HEK293 (cell line): ENCODE data around the gene SLC22A4.

Source experiments
- CTCF ChIA-PET: fragments of 350-600 bp; formaldehyde crosslinking; extraction: SDS; loops from one replicate; lab custom pipeline; 2021; ENCODE audit warnings: antibody characterized with exemption; lab: Yijun Ruan, JAX
- POLR2A ChIA-PET: fragments of 300-600 bp; formaldehyde crosslinking; extraction: SDS; loops from one replicate; lab custom pipeline; 2020; ENCODE audit warnings: antibody characterized with exemption, inconsistent platforms; lab: Yijun Ruan, JAX
- H3K27ac ChIP-seq: fragments of 200-500 bp; sonication (Bioruptor generic); 2 replicates; pipeline ENCODE4 v1.5.1; 2014; ENCODE audit warnings: low read depth, low read length, control low read depth, inconsistent platforms; ENCODE audit errors: extremely low read depth
- H3K36me3 ChIP-seq, 2 experiments: fragments of 200-500 bp in 1 of 2; sonication (Bioruptor generic) in 1 of 2; 1 replicate in 1 of 2; 2 replicates in 1 of 2; pipeline ENCODE4 v1.5.1; 2014 to 2017; ENCODE audit warnings: inconsistent platforms in 2 of 2, low read length in 2 of 2; ENCODE audit not compliant: control insufficient read depth in 2 of 2, insufficient read depth in 1 of 2
- H3K4me1 ChIP-seq: fragments of 200-500 bp; sonication (Bioruptor generic); 2 replicates; pipeline ENCODE4 v1.5.1; 2014; ENCODE audit warnings: mild to moderate bottlenecking, low read length, inconsistent platforms; ENCODE audit not compliant: control insufficient read depth, insufficient read depth
- H3K4me3 ChIP-seq: 2 replicates; pipeline ENCODE4 v1.5.1; 2011; ENCODE audit warnings: low read depth, mild to moderate bottlenecking, control low read depth, low read length, moderate library complexity
- H3K9me3 ChIP-seq: fragments of 200-500 bp; sonication (Bioruptor generic); 2 replicates; pipeline ENCODE4 v1.5.1; 2014; ENCODE audit warnings: low read depth, low read length, inconsistent platforms; ENCODE audit not compliant: control insufficient read depth, insufficient read depth
- EGR2 ChIP-seq: fragments of 450-650 bp; formaldehyde crosslinking; IDR thresholded peaks from 2 replicates; pipeline ENCODE4 v1.5.1; 2016; ENCODE audit warnings: low read depth, missing biosample characterization, missing genetic modification characterization
- FEZF1 ChIP-seq: fragments of 450-650 bp; formaldehyde crosslinking; IDR thresholded peaks from 2 replicates; pipeline ENCODE4 v1.5.1; 2016; ENCODE audit warnings: missing biosample characterization, missing genetic modification characterization
- GFI1B ChIP-seq: fragments of 450-650 bp; formaldehyde crosslinking; IDR thresholded peaks from 2 replicates; pipeline ENCODE4 v1.5.1; 2016; ENCODE audit warnings: missing biosample characterization, missing genetic modification characterization
- GLIS1 ChIP-seq: fragments of 450-650 bp; formaldehyde crosslinking; IDR thresholded peaks from 2 replicates; pipeline ENCODE4 v1.5.1; 2016; ENCODE audit warnings: missing biosample characterization, missing genetic modification characterization
- GLIS2 ChIP-seq: fragments of 450-650 bp; formaldehyde crosslinking; IDR thresholded peaks from 2 replicates; pipeline ENCODE4 v1.5.1; 2016; ENCODE audit warnings: missing biosample characterization, missing genetic modification characterization
- KLF9 ChIP-seq: fragments of 450-650 bp; formaldehyde crosslinking; IDR thresholded peaks from 2 replicates; pipeline ENCODE4 v1.5.1; 2016; ENCODE audit warnings: missing biosample characterization, missing genetic modification characterization, low read depth
- PATZ1 ChIP-seq: fragments of 450-650 bp; formaldehyde crosslinking; IDR thresholded peaks from 2 replicates; pipeline ENCODE4 v1.5.1; 2016; ENCODE audit warnings: missing biosample characterization, missing genetic modification characterization
- SP7 ChIP-seq: fragments of 450-650 bp; formaldehyde crosslinking; IDR thresholded peaks from 2 replicates; pipeline ENCODE4 v1.5.1; 2016; ENCODE audit warnings: missing biosample characterization, missing genetic modification characterization
- ZBTB21 ChIP-seq: fragments of 450-650 bp; formaldehyde crosslinking; IDR thresholded peaks from 2 replicates; pipeline ENCODE4 v1.5.1; 2017; ENCODE audit warnings: missing biosample characterization, missing genetic modification characterization
- ZBTB26 ChIP-seq: fragments of 450-650 bp; formaldehyde crosslinking; optimal IDR thresholded peaks from 2 replicates; pipeline ENCODE3; 2016; ENCODE audit warnings: missing biosample characterization, mild to moderate bottlenecking, missing genetic modification characterization
- ZFHX2 ChIP-seq: fragments of 450-650 bp; formaldehyde crosslinking; conservative IDR thresholded peaks from 2 replicates; pipeline ENCODE4 v1.5.1; 2016; ENCODE audit warnings: missing biosample characterization, missing genetic modification characterization
- ZNF157 ChIP-seq: fragments of 450-650 bp; formaldehyde crosslinking; IDR thresholded peaks from 2 replicates; pipeline ENCODE4 v1.5.1; 2016; ENCODE audit warnings: missing biosample characterization, missing genetic modification characterization
- ZNF366 ChIP-seq: fragments of 450-650 bp; formaldehyde crosslinking; conservative IDR thresholded peaks from 2 replicates; pipeline ENCODE4 v1.5.1; 2016; ENCODE audit warnings: missing biosample characterization, missing genetic modification characterization
- ZNF398 ChIP-seq: fragments of 450-650 bp; formaldehyde crosslinking; IDR thresholded peaks from 2 replicates; pipeline ENCODE4 v1.5.1; 2017; ENCODE audit warnings: missing biosample characterization, missing genetic modification characterization
- ZNF510 ChIP-seq: fragments of 450-650 bp; formaldehyde crosslinking; IDR thresholded peaks from 2 replicates; pipeline ENCODE4 v1.5.1; 2018; ENCODE audit warnings: mild to moderate bottlenecking, missing genetic modification characterization, missing biosample characterization; ENCODE audit not compliant: insufficient replicate concordance
- ZNF514 ChIP-seq: fragments of 450-650 bp; formaldehyde crosslinking; IDR thresholded peaks from 2 replicates; pipeline ENCODE4 v1.5.1; 2016; ENCODE audit warnings: missing biosample characterization, missing genetic modification characterization
- ZNF621 ChIP-seq: fragments of 450-650 bp; formaldehyde crosslinking; IDR thresholded peaks from 2 replicates; pipeline ENCODE4 v1.5.1; 2017; ENCODE audit warnings: missing biosample characterization, missing genetic modification characterization
- TF ChIP-seq, protein P1 (sequence below): fragments of 450-650 bp; formaldehyde crosslinking; IDR thresholded peaks from 2 replicates; pipeline ENCODE4 v1.5.1; 2016; ENCODE audit warnings: missing biosample characterization, missing genetic modification characterization

SLC22A4 gene

GRCh38 chr5:132263548-132264261 is 30.5 kb upstream of the SLC22A4 start:
- CTCF ChIA-PET = interaction anchor here (0.7 to 1.7 kb wide), 2 partner anchors 9 to 228 kb away, joined by 4 to 5 read pairs; no protein-coding TSS in a partner anchor
- Histone ChIP-seq H3K36me3 (no peaks in the 10 kb centered on the region), H3K4me3 (no peak overlapping the region), H3K27ac (no peak overlapping the region), H3K4me1 (no peaks in the 10 kb centered on the region; the same call in 1 of the 2 replicates), H3K9me3 (no peaks in the 10 kb centered on the region)
- POLR2A ChIA-PET = interaction anchor here (1.0 kb wide), 1 partner anchor 30 kb away, joined by 3 read pairs; no protein-coding TSS in a partner anchor
- TF ChIP-seq ZNF398 (peak; percentile 66), ZFHX2 (tag by site-specific recombination) (peak; percentile 67), PATZ1 (tag by site-specific recombination) (no peak), EGR2 (tag by site-specific recombination) (peak; percentile 69), GFI1B (tag by site-specific recombination) (no peak), GLIS1 (tag by site-specific recombination) (peak; percentile 22; the same call in 1 of the 2 replicates), GLIS2 (tag by site-specific recombination) (no peak), ZBTB26 (tag by site-specific recombination) (no peak), SP7 (tag by site-specific recombination) (no peak), KLF9 (no peak), ZNF621 (no peak), ZNF366 (tag by site-specific recombination) (peak; percentile 49; the same call in 1 of the 2 replicates), ZNF510 (tag by site-specific recombination) (no peak), ZNF157 (tag by site-specific recombination) (no peak), FEZF1 (no peak), ZBTB21 (tag by site-specific recombination) (no peak), ZNF514 (no peak)
- TF ChIP-seq, protein P1, sequence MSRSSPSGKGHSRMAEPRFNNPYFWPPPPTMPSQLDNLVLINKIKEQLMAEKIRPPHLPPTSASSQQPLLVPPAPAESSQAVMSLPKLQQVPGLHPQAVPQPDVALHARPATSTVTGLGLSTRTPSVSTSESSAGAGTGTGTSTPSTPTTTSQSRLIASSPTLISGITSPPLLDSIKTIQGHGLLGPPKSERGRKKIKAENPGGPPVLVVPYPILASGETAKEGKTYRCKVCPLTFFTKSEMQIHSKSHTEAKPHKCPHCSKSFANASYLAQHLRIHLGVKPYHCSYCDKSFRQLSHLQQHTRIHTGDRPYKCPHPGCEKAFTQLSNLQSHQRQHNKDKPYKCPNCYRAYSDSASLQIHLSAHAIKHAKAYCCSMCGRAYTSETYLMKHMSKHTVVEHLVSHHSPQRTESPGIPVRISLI = no peak
